Keratinocyte (primary cell): ENCODE measurements around the gene ZNF814.

Experiments used
- EZH2 ChIP-seq: IDR thresholded peaks from one replicate; pipeline ENCODE4 v1.6.1; 2012; ENCODE audit warnings: inconsistent platforms, mild to moderate bottlenecking, low read length, moderate library complexity
- TF ChIP-seq, protein P1 (sequence below), 3 experiments: IDR thresholded peaks in 1 of 3; conservative IDR thresholded peaks in 1 of 3; optimal IDR thresholded peaks in 1 of 3; 2 replicates in 2 of 3; 3 replicates in 1 of 3; pipeline versions ENCODE3 to v1.5.1; 2011; ENCODE audit warnings: low read length in 3 of 3, mild to moderate bottlenecking in 3 of 3, moderate library complexity in 2 of 3, control low read depth in 1 of 3, inconsistent platforms in 1 of 3; ENCODE audit not compliant: insufficient read depth in 2 of 3; ENCODE audit errors: extremely low read depth in 1 of 3

DNA sequence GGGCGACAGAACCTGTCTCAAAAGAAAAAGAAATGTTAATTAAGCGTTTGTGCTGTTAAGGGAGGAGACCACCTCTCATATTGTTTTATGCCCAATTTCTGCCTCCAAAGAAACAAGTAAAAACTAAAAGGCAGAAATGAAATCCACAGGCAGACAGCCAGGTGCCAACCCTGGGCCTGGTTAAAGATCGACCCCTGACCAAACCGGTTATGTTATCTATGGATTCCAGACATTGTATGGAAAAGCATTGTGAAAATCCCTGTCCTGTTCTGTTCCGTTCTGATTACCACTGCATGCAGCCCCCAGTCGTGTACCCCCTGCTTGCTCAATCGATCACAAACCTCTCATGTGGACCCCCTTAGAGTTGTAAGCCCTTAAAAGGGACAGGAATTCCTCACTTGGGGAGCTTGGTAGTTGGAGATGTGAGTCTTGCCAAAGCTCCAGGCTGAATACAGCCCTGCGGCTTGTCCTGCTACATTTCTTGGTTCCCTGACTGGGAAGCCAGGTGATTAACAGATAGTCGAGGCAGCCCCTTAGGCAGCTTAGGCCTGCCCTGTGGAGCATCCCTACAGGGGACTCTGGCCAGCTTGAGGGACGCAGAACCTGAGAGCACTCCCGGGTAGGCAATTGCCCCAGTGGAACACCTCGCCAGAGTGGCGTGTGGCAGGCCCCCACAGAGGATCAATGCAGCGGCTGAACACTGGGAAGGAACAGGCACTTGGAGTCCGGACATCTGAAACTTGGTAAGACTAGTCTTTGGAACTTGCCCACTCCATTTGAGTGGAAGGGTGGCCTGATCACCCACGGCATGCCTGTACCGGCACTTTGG, 73.4 kb downstream of the ZNF814 start:
- TF ChIP-seq, protein P1, sequence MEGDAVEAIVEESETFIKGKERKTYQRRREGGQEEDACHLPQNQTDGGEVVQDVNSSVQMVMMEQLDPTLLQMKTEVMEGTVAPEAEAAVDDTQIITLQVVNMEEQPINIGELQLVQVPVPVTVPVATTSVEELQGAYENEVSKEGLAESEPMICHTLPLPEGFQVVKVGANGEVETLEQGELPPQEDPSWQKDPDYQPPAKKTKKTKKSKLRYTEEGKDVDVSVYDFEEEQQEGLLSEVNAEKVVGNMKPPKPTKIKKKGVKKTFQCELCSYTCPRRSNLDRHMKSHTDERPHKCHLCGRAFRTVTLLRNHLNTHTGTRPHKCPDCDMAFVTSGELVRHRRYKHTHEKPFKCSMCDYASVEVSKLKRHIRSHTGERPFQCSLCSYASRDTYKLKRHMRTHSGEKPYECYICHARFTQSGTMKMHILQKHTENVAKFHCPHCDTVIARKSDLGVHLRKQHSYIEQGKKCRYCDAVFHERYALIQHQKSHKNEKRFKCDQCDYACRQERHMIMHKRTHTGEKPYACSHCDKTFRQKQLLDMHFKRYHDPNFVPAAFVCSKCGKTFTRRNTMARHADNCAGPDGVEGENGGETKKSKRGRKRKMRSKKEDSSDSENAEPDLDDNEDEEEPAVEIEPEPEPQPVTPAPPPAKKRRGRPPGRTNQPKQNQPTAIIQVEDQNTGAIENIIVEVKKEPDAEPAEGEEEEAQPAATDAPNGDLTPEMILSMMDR (optimal IDR thresholded peaks at IDR 0.05 in 1 of 3, IDR thresholded peaks at IDR 0.05 in 1 of 3, conservative IDR thresholded peaks at IDR 0.05 in 1 of 3; ENCODE audit: extremely low read depth in 1 of 3, insufficient read depth in 2 of 3, low read length in 3 of 3): no peak
- TF ChIP-seq EZH2: no peak
